Fibroblast of pulmonary artery (primary cell): ENCODE data around the gene KCNMA1.

ENCODE experiments used
- DNase-seq: peaks from one replicate; pipeline ENCODE4 v3.0.0-alpha.2; 2010; ENCODE audit warnings: low read depth
- H3K4me3 ChIP-seq: replicated peaks from 2 replicates; pipeline ENCODE4 v1.5.1; 2011; ENCODE audit warnings: low read depth, mild to moderate bottlenecking, control low read depth, low read length, moderate library complexity
- CTCF ChIP-seq: IDR thresholded peaks from 2 replicates; pipeline ENCODE4 v1.5.1; 2011; ENCODE audit warnings: mild to moderate bottlenecking, control low read depth, low read length, inconsistent platforms; ENCODE audit errors: missing control alignments

KCNMA1 gene

GRCh38 chr10:77542710-77543259 is 94.8 kb downstream of the KCNMA1 start:
- DNase-seq = no peak
- no peak overlapping the region for H3K4me3 ChIP-seq
- TF ChIP-seq CTCF = no peak

- no peak for TF ChIP-seq CTCF
- no peak for DNase-seq
- H3K4me3 ChIP-seq = no peak overlapping the region
Measured at GRCh38 chr10:77541944-77542343, 95.7 kb downstream of the KCNMA1 start.

DNA sequence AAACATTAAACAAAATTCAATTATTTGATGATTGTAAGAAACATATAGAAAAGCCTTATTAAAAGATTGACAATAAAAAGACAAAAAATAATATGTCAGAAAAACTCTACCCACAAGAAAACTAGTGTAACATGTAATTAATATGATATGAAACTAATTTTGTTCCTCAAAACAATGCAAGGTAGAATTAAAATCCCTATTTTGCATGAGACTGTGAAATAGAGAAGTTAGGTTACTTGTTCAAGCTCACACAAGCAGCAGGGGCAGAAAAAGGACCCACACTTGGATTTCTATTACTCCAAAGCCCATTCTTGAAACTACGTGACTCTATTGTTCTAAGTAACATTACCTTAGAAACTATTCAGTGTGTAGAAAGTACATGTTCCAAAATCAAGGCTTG is 96.4 kb downstream of the KCNMA1 start:
- TF ChIP-seq CTCF = no peak
- DNase-seq = no peak
- no peak overlapping the region for H3K4me3 ChIP-seq

- no peak for TF ChIP-seq CTCF
- H3K4me3 ChIP-seq = no peak overlapping the region
- DNase-seq = no peak
Measured at GRCh38 chr10:77539147-77539935, 98.3 kb downstream of the KCNMA1 start.

DNA sequence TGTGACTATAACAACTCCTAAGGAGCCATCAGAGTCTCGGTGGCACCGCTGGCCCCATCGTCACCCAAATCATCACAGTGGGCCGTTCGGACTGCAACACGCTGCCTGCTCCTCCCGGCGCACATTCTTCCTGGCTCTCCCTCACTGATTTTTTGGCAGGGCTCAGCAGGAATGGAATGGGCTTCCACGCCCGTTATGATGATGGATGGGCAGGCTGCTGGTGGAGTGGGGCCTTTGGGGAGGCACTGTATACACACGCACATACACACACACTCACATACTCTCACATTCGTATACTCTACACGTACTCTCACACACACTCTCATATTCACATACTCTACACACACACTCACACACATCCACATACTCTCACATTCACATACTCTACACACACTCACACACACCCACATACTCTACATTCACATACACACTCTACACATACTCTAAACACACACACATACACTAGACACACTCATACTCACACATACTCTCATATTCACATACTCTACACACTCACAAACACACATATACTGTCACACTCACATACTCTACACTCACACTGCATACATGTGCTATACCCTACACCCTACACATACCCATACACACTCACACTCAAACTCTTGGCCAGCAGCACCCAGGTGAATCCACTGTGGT is 99.8 kb downstream of the KCNMA1 start:
- DNase-seq = peak; percentile 23
- no peak overlapping the region for H3K4me3 ChIP-seq
- TF ChIP-seq CTCF = no peak

DNA sequence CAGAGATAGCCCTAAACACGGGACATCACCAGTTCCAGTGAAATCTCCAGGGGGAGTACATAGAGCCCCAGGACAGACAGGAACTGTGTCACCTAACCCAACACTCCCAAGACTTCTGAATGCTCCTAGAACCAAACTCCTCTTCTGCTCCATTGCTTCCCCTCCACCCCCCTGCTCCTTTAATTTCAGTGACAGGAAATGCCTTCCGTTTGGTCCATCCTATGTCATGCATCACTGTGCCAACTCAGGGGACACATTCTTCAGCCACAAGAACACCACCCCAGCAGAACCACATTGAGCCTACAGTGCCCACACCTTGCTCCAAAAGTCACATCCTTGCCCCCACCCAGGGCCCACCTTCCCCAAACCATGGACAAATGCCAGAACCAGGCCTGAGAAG is 100.5 kb downstream of the KCNMA1 start:
- no peak for DNase-seq

More for the DNA sequence above, 100.5 kb downstream of the KCNMA1 start:
- H3K4me3 ChIP-seq = no peak overlapping the region
- TF ChIP-seq CTCF = no peak
